Stimulated activated CD4-positive, alpha-beta T cell treated with anti-CD3 and anti-CD28 coated beads, Interleukin-4, amount 100 ng/mL, for 48 hours (primary cell): Measurements from ENCODE around the gene SLC30A10.
"Not testable (repeated sequence)": the region's sequence is repeated elsewhere in the genome, so short reads cannot be mapped to it uniquely, and the experiment has no call there.

ENCODE experiments used
- DNase-seq, 2 donors: peaks; one replicate each; pipeline ENCODE4 v3.0.0-alpha.2; 2020; ENCODE audit warnings: low read depth in 2 of 2

The SLC30A10 gene

DNA sequence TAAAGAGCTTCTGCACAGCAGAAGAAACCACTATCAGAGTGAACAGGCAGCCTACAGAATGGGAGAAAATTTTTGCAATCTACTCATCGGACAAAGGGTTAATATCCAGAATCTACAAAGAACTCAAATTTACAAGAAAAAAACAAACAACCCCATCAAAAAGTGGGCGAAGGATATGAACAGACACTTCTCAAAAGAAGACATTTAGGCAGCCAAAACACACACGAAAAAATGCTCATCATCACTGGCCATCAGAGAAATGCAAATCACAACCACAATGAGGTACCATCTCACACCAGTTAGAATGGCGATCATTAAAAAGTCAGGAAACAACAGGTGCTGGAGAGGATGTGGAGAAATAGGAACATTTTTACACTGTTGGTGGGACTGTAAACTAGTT is 36.5 kb downstream of the SLC30A10 start:
- DNase-seq: not testable (repeated sequence)

DNA sequence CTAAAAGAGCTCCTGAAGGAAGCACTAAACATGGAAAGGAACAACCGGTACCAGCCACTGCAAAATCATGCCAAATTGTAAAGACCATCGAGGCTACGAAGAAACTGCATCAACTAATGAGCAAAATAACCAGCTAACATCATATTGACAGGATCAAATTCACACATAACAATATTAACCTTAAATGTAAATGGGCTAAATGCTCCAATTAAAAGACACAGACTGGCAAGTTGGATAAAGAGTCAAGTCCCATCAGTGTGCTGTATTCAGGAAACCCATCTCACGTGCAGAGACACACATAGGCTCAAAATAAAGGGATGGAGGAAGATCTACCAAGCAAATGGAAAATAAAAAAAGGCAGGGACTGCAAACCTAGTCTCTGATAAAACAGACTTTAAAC is 39.7 kb downstream of the SLC30A10 start:
- DNase-seq: not testable (repeated sequence)

DNA sequence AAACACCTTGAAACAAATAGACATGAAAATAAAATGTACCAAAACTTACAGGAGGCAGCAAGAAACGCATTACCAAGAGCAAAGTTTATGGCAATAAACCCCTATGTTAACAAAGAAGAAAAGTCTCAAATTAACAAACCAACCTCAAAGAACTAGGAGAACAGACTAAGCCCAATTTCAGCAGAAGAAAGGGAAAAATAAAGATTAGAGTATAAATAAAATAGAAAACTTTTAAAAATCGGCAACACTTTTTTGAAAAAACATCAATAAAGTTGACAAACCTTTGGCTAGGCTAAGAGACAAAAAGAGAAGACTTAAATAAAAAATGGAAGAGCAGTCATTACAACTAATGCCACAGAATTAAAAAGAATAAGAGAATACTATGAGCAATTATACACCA is 42.7 kb downstream of the SLC30A10 start:
- DNase-seq: no peak

DNA sequence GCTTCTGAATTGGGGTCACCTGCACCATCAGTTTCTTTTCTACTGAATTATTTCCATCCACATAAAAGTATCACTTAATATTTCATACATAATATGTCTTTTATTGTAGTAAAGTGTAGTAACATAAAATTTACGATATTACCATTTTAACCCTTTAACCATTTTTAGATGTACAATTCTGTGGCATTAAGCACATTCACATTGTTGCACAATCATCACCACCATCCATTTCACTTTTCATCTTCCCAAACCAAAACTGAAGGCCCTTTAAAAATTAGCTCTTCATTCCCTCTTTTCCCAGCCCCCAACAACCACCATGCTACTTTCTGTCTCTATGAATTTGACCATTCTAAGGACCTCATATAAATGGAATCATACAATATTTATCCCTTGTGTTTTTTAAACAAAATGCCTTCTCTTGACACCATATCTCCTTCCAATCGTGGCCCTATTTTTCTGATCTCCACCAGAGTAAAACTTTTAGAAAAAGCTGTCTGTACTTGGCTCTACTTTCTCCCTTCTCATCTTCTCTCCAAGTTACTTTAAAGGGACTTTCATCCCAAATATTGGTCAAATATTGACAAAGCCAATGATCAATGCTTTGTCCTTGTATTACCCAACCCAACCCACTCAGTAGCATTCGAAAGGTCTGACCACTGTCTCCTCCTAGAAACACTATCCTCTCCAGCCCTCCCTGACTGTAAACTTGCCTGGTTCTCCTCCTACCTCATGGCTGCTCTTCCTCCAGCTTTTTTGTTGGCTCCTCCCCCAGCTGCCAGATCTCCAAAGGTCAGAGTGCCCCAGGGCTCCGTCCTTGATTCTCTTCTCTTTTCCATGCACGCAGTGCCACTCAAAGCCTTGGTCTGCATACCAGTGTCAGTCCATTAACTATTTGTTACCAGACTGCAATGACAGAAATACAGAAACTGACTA is 44.7 kb downstream of the SLC30A10 start:
- no peak for DNase-seq

DNA sequence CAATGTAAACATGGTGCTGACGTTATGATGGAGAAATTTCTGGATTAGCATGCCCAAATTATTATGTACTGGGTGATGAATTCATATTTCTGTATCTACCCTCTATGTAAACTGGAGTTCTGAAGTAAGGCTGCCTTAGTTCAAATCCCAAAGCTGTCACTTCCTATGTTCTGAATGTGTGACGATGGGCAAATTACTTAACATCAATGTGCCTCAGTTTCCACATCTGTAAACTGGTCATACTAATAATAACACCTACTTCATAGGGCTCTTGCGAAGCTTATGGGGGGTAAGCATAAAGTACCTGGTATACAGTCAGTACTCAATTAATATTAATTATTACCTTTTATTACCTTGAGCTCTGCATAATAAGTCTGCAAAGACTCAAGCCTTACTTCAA is 45.6 kb downstream of the SLC30A10 start:
- DNase-seq: no peak

DNA sequence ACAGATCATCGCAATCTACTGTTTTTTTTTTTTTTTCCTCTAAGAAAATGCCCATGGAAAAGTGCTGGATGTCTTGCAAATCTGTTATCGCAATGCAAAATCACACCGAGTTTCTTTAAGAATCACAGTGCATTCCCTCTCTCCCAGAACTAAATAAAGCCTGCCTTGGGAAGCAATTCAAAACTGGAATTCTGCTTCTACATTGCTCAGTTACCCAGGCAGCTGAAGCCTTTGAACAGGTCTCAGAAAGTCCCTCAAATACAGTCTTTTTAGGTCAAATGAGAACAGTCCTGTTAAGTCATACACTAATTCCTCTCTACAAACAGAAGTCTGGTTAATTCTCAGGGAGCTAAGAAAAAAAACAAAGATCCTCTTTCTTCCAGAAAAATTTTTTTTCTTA is 46.3 kb downstream of the SLC30A10 start:
- DNase-seq: no peak

DNA sequence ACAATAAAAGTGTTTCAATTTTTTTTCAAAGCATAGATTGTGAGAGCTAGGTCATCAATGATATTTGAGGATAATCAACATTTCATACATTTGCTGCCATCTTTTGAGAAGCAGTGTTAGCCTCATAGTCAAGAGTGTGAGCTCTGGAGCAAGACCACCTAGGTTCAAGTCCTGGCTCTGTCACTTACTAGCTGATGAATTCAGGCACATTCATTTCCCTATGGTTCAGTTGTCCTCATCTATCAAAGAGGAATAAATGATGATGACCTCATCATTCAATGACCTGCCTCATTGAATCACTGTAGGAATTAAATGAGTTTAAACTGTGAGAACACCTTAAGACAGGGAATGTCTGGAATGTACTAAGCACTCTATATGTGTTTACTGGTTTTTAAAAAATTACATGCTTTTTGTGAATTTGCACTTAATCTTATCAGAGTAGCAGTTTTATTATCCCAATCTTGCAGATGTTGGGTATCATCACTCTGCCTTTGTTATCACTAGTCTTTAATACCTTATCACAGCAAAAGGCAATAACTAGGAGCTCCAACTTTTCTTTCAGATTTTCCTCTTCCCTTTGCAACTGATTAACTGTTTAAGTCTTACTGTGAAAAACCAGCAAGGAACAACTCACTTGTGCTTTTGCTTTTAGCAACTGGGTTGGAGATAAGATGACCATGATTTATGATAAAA is 47.4 kb downstream of the SLC30A10 start:
- DNase-seq: no peak

DNA sequence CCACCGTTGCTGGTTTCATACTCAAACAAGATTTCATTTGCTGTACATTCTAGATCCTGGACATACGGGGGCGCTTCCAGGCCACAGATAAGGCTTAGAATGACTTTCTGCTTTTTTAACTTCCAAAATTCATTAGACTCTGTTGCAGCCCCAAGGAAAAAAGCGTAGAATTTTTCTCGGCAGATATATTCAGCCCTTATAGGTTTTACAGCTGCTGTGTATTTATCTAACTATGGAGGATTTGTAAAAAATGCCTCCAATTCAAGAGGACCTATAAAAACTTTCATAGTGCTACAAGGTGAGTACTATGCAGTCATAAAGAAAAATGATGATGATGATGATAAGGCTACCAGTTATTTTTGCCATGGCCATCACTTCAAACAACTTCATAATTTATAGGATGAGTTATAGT is 51.6 kb downstream of the SLC30A10 start:
- no peak for DNase-seq

DNA sequence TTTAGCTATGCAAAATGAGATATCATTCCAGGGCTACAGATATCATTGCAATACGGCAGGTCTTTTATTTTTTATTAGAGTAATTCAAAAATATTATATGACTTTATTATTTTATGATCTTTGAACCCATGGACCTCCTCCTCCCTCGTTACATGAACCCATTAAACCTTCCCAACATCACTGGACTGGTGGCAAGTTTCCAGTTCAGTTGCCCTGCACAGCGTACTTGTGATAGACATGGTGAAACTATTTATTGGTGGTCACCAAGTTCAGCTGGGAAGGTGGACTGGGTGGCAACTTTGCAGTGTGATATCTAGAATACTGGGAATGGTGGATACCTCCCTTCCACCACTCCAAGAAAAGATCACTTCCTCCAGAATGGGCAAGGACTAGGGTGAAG is 52.5 kb downstream of the SLC30A10 start:
- no peak for DNase-seq

DNA sequence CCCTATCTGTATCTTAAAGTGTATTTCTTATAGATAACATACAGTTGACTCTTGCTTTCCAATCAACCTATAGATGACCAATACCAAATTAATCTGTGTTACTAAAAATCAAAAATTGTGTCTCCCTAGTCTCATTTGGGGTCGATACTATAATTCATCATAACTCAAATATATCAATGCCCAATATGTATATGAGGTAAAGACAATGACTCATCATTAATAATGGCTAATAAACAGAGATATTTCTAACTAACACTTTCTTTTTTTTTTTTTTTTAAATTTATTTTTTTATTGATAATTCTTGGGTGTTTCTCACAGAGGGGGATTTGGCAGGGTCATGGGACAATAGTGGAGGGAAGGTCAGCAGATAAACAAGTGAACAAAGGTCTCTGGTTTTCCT is 55.8 kb downstream of the SLC30A10 start:
- DNase-seq: not testable (repeated sequence)

DNA sequence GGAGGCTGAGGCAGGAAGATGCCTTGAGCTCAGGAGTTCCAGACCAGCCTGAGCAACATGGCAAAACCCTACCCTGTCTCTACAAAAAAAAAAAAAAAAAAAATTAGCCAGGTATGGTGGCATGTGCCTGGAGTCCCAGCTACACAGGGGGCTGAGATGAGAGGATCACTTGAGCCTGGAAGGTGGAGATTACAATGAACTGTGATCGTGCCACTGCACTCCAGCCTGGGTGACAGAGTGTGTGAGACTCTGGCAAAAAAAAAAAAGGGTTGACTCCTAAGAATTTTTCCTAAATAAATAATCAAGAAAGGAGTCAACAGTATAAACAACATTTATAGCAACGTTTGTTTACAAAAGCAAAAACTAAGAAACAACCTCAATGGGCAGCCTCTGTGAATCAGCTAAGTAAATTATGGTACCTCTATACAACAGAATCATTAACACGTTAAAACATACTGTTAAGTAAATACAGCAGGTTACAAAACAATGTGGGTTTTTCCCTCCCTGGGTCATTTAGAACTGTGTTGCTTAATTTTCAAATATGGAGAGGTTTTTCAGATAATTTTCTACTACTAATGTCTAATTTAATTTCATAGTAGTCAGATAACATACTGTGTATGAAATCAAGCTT is 56.8 kb downstream of the SLC30A10 start:
- no peak for DNase-seq

DNA sequence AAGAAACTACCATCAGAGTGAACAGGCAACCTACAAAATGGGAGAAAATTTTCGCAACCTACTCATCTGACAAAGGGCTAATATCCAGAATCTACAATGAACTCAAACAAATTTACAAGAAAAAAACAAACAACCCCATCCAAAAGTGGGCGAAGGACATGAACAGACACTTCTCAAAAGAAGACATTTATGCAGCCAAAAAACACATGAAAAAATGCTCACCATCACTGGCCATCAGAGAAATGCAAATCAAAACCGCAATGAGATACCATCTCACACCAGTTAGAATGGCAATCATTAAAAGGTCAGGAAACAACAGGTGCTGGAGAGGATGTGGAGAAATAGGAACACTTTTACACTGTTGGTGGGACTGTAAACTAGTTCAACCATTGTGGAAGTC is 59.7 kb downstream of the SLC30A10 start:
- not testable (repeated sequence) for DNase-seq
